ENCODE data around the gene BIRC6. TPM values are rescaled to one million over a fixed set of nuclear protein-coding genes. Genes with fewer than 3 reads are reported as not detected.

The BIRC6 gene
- total and polyA plus RNA-seq, 2 donors (not counting 1 experiment from before 2014, with no cell fraction given), result 41.7 to 166 TPM

DNA sequence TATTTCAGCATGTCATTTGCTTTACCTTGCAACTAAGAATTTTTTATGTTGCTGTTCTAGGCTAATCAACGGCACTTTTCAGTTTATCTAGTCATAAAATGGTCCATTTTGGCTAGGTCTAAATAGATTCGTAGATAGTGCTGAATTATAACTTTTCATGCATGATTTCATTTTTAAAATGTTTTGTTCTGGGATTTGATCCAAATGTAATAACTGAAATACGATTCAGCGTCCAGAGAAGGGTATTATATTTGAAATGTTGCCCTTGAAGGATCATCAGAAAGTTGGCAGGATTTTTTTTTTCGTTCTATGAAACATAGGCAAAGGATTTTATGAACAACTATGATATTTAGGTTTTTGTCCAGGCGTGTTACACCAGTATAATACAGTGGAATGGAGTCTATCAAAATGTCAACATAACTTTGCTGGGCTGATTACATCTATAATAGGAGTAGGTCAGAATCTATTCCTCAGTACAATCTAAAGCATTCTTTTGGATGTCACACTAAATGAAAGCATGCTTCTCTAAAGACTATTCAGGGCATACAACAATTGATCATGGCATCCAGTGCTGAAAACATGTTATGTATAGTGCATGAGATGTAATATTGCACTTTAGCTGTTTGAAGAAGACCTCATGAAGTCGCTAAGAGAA is 295.9 kb downstream of the BIRC6 start:
- no peak overlapping the region for H3K27ac Mint-ChIP-seq
- H3K4me2 ChIP-seq (replicated peaks; ENCODE audit: low read depth, low read length, poor library complexity, severe bottlenecking), result no peak overlapping the region
- H3K9ac ChIP-seq (ENCODE audit: low read length), result no peak overlapping the region
- H4K20me1 ChIP-seq (ENCODE audit: control insufficient read depth, insufficient read depth, low read length, poor library complexity, severe bottlenecking), result no peaks in the 10 kb centered on the region
- no peak overlapping the region for H3K4me3 Mint-ChIP-seq
- TF ChIP-seq, protein P1, sequence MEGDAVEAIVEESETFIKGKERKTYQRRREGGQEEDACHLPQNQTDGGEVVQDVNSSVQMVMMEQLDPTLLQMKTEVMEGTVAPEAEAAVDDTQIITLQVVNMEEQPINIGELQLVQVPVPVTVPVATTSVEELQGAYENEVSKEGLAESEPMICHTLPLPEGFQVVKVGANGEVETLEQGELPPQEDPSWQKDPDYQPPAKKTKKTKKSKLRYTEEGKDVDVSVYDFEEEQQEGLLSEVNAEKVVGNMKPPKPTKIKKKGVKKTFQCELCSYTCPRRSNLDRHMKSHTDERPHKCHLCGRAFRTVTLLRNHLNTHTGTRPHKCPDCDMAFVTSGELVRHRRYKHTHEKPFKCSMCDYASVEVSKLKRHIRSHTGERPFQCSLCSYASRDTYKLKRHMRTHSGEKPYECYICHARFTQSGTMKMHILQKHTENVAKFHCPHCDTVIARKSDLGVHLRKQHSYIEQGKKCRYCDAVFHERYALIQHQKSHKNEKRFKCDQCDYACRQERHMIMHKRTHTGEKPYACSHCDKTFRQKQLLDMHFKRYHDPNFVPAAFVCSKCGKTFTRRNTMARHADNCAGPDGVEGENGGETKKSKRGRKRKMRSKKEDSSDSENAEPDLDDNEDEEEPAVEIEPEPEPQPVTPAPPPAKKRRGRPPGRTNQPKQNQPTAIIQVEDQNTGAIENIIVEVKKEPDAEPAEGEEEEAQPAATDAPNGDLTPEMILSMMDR (IDR thresholded peaks at IDR 0.05), result no peak
- no peak for TF ChIP-seq EZH2 (IDR thresholded peaks at IDR 0.05; ENCODE audit: borderline replicate concordance, insufficient read depth, low read depth, low read length, poor library complexity, severe bottlenecking)
- H3K36me3 ChIP-seq (replicated peaks in 1 of 2; ENCODE audit: control extremely low read depth in 1 of 2, control insufficient read depth in 1 of 2, extremely low read depth in 1 of 2, insufficient read depth in 2 of 2, low read length in 1 of 2), result peaks cover 2 to 29% of the 10 kb centered on the region in 2 experiments
- H3K9me3 ChIP-seq (ENCODE audit: control extremely low read depth in 1 of 3, control insufficient read depth in 2 of 3, insufficient read depth in 1 of 3, low read length in 2 of 3), result no peaks in the 10 kb centered on the region
- H3K79me2 ChIP-seq (ENCODE audit: control insufficient read depth, insufficient read depth, low read length), result no peaks in the 10 kb centered on the region
- H3K4me3 ChIP-seq (ENCODE audit: control extremely low read depth in 1 of 5, extremely low read depth in 1 of 5, insufficient read depth in 1 of 5, low read depth in 2 of 5, low read length in 4 of 5), result no peak overlapping the region
- ATAC-seq (ENCODE audit: low read depth), result no peak
- no peaks in the 10 kb centered on the region for H3K27me3 Mint-ChIP-seq
- no peak overlapping the region for H3K27ac ChIP-seq (ENCODE audit: low read length in 2 of 2)
- no peaks in the 10 kb centered on the region for H3K4me1 Mint-ChIP-seq
- no peaks in the 10 kb centered on the region for H3K9me3 Mint-ChIP-seq (ENCODE audit: insufficient read depth)
- no peak overlapping the region for H2AFZ ChIP-seq (ENCODE audit: insufficient read depth, low read depth, low read length, poor library complexity, severe bottlenecking)
- POLR2A ChIA-PET, result no interaction called here
- H3K27me3 ChIP-seq (replicated peaks in 1 of 4; ENCODE audit: control extremely low read depth in 1 of 4, control insufficient read depth in 3 of 4, insufficient read depth in 4 of 4, low read length in 3 of 4), result no peaks in the 10 kb centered on the region
- no peaks in the 10 kb centered on the region for H3K4me1 ChIP-seq (ENCODE audit: control insufficient read depth in 2 of 2, insufficient read depth in 2 of 2, low read length in 2 of 2)
- WGBS (ENCODE audit: insufficient coverage), result 100% methylated on average over 3 of the region's 7 CpGs
- intact Hi-C loops (cut with micrococcal nuclease), result no loop called here
- no peak for DNase-seq
- CTCF ChIA-PET, result no interaction called here

GRCh38 chr2:32656069-32656468 is 299.2 kb downstream of the BIRC6 start:
- Mint-ChIP-seq H3K4me3 (no peak overlapping the region), H3K9me3 (ENCODE audit: insufficient read depth) (peaks cover 3% of the 10 kb centered on the region), H3K4me1 (no peaks in the 10 kb centered on the region), H3K27ac (no peak overlapping the region), H3K27me3 (no peaks in the 10 kb centered on the region)
- ChIA-PET CTCF (no interaction called here), POLR2A (no interaction called here)
- no peak for TF ChIP-seq EZH2 (IDR thresholded peaks at IDR 0.05; ENCODE audit: borderline replicate concordance, insufficient read depth, low read depth, low read length, poor library complexity, severe bottlenecking)
- TF ChIP-seq, protein P1 (IDR thresholded peaks at IDR 0.05), result no peak
- Histone ChIP-seq H3K27ac (ENCODE audit: low read length in 2 of 2) (no peak overlapping the region), H4K20me1 (ENCODE audit: control insufficient read depth, insufficient read depth, low read length, poor library complexity, severe bottlenecking) (no peaks in the 10 kb centered on the region), H2AFZ (ENCODE audit: insufficient read depth, low read depth, low read length, poor library complexity, severe bottlenecking) (no peak overlapping the region), H3K4me3 (ENCODE audit: control extremely low read depth in 1 of 5, extremely low read depth in 1 of 5, insufficient read depth in 1 of 5, low read depth in 2 of 5, low read length in 4 of 5) (no peak overlapping the region), H3K27me3 (replicated peaks in 1 of 4; ENCODE audit: control extremely low read depth in 1 of 4, control insufficient read depth in 3 of 4, insufficient read depth in 4 of 4, low read length in 3 of 4) (no peaks in the 10 kb centered on the region), H3K9me3 (ENCODE audit: control extremely low read depth in 1 of 3, control insufficient read depth in 2 of 3, insufficient read depth in 1 of 3, low read length in 2 of 3) (peaks cover 0 to 1% (median 0%) of the 10 kb centered on the region in 3 donors), H3K9ac (ENCODE audit: low read length) (no peak overlapping the region), H3K36me3 (replicated peaks in 1 of 2; ENCODE audit: control extremely low read depth in 1 of 2, control insufficient read depth in 1 of 2, extremely low read depth in 1 of 2, insufficient read depth in 2 of 2, low read length in 1 of 2) (peaks cover 3 to 27% of the 10 kb centered on the region in 2 experiments), H3K79me2 (ENCODE audit: control insufficient read depth, insufficient read depth, low read length) (peaks cover 6% of the 10 kb centered on the region), H3K4me2 (replicated peaks; ENCODE audit: low read depth, low read length, poor library complexity, severe bottlenecking) (no peak overlapping the region), H3K4me1 (ENCODE audit: control insufficient read depth in 2 of 2, insufficient read depth in 2 of 2, low read length in 2 of 2) (no peaks in the 10 kb centered on the region)
- intact Hi-C loops (cut with micrococcal nuclease), result no loop called here
- DNase-seq, result no peak
- no peak for ATAC-seq (ENCODE audit: low read depth)
- 98% methylated on average over 3 of the region's 3 CpGs for WGBS (ENCODE audit: insufficient coverage)
